Upper lobe of left lung (tissue), 4 donors: Measurements from ENCODE around the gene KDSR.

Experiments used
- POLR2A ChIP-seq, 4 donors: fragments of 450-650 bp; IDR thresholded peaks; one replicate each; pipeline ENCODE4 v1.5.1; 2016 to 2017; ENCODE audit warnings: antibody characterized with exemption in 4 of 4, mild to moderate bottlenecking in 2 of 4
- POLR2AphosphoS5 ChIP-seq, 2 donors: sonication (generic); formaldehyde crosslinking; IDR thresholded peaks; one replicate each; pipeline ENCODE4 v1.5.1; 2017; ENCODE audit warnings: antibody characterized with exemption in 2 of 2
- TF ChIP-seq, protein P1 (sequence below), 6 experiments: fragments of 450-650 bp in 4 of 6; fragments of 200-600 bp in 2 of 6; sonication (generic) in 2 of 6; IDR thresholded peaks; one replicate each; pipeline ENCODE4 v1.5.1; 2016 to 2019; ENCODE audit warnings: antibody characterized with exemption in 6 of 6

DNA sequence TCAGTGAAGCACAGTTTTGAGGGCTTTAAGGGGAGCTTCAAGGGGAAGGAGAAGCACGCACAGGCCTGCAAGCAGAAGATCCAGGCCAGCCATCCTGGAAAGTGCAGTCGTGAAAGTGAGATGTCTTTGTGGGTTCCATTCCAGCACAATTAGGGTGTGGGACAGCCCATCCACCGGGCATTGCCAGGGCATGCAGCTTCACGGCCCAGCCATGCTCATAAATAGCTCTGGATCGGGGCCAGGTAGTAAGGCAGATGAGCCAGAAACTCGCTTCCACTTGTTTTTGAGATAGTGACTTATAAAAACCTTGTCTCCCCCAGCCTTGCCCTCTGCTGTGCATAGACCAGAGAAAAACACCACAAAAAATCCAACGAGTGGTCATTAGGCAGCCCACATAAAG lies 21.0 kb downstream of the KDSR start:
- TF ChIP-seq, protein P1, sequence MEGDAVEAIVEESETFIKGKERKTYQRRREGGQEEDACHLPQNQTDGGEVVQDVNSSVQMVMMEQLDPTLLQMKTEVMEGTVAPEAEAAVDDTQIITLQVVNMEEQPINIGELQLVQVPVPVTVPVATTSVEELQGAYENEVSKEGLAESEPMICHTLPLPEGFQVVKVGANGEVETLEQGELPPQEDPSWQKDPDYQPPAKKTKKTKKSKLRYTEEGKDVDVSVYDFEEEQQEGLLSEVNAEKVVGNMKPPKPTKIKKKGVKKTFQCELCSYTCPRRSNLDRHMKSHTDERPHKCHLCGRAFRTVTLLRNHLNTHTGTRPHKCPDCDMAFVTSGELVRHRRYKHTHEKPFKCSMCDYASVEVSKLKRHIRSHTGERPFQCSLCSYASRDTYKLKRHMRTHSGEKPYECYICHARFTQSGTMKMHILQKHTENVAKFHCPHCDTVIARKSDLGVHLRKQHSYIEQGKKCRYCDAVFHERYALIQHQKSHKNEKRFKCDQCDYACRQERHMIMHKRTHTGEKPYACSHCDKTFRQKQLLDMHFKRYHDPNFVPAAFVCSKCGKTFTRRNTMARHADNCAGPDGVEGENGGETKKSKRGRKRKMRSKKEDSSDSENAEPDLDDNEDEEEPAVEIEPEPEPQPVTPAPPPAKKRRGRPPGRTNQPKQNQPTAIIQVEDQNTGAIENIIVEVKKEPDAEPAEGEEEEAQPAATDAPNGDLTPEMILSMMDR (IDR thresholded peaks at IDR 0.05), result no peak
- TF ChIP-seq POLR2A (IDR thresholded peaks at IDR 0.05) (no peak), POLR2AphosphoS5 (IDR thresholded peaks at IDR 0.05) (no peak)
